Activated CD8-positive, alpha-beta memory T cell treated with anti-CD3 and anti-CD28 coated beads, Interleukin-2, amount 50 U/mL, for 1 hour (primary cell): Measurements from ENCODE around the gene CES4A.
A peak's percentile ranks its signal among the peaks of the same experiment; 100 is the strongest.
"Not testable (repeated sequence)": the region's sequence is repeated elsewhere in the genome, so short reads cannot be mapped to it uniquely, and the experiment has no call there.

Experiments used
- DNase-seq: peaks from one replicate; pipeline ENCODE4 v3.0.0-alpha.2; 2020; ENCODE audit errors: extremely low read depth

CES4A gene

GRCh38 chr16:66988197-66988788 lies at the start of gene CES4A:
Gene CES4A (plus strand): TSS chr16:66988589. CDS start chr16:66988773, 184 bp downstream.
- DNase-seq: no peak

- DNase-seq: no peak
Measured at GRCh38 chr16:66939366-66939765, 49.0 kb upstream of the CES4A start.

GRCh38 chr16:66940236-66940635 lies 48.2 kb upstream of the CES4A start:
- no peak for DNase-seq

- no peak for DNase-seq
Measured at GRCh38 chr16:66942981-66943380, 45.4 kb upstream of the CES4A start.

- no peak for DNase-seq
Measured at GRCh38 chr16:66943426-66944053, 44.8 kb upstream of the CES4A start.

- no peak for DNase-seq
Measured at GRCh38 chr16:66944054-66944441, 44.3 kb upstream of the CES4A start.

- DNase-seq: not testable (repeated sequence)
Measured at GRCh38 chr16:66944971-66945370, 43.4 kb upstream of the CES4A start.

GRCh38 chr16:66945939-66946338 lies 42.5 kb upstream of the CES4A start:
- DNase-seq: no peak

GRCh38 chr16:66946541-66946940 lies 41.8 kb upstream of the CES4A start:
- no peak for DNase-seq

GRCh38 chr16:66946974-66947301 lies 41.5 kb upstream of the CES4A start:
- no peak for DNase-seq

GRCh38 chr16:66947302-66948065 lies 40.9 kb upstream of the CES4A start:
- DNase-seq: peak; percentile 43

- DNase-seq: no peak
Measured at GRCh38 chr16:66948134-66948836, 40.1 kb upstream of the CES4A start.

GRCh38 chr16:66948837-66949225 lies 39.6 kb upstream of the CES4A start:
- DNase-seq: no peak

GRCh38 chr16:66949472-66949871 lies 38.9 kb upstream of the CES4A start:
- no peak for DNase-seq

- no peak for DNase-seq
Measured at GRCh38 chr16:66950437-66950836, 38.0 kb upstream of the CES4A start.

GRCh38 chr16:66950971-66951790 lies 37.2 kb upstream of the CES4A start:
- DNase-seq: no peak

GRCh38 chr16:66952430-66953110 lies 35.8 kb upstream of the CES4A start:
- DNase-seq: no peak

- no peak for DNase-seq
Measured at GRCh38 chr16:66953462-66954096, 34.8 kb upstream of the CES4A start.

- peak; percentile 26 for DNase-seq
Measured at GRCh38 chr16:66954097-66954659, 34.2 kb upstream of the CES4A start.
